ENCODE data around the gene GIPC1.

GIPC1 gene

GRCh38 chr19:14474827-14475226, 21.1 kb downstream of the GIPC1 start:
- no peak for DNase-seq (ENCODE audit: low read depth)
- TF ChIP-seq CTCF (conservative IDR thresholded peaks at IDR 0.05; ENCODE audit: low read depth, low read length): no peak
- peak overlapping the region; percentile 46 for H3K4me3 ChIP-seq (ENCODE audit: low read depth, low read length)

GRCh38 chr19:14473978-14474578, 21.8 kb downstream of the GIPC1 start:
- no peak for DNase-seq (ENCODE audit: low read depth)
- no peak for TF ChIP-seq CTCF (conservative IDR thresholded peaks at IDR 0.05; ENCODE audit: low read depth, low read length)
- H3K4me3 ChIP-seq (ENCODE audit: low read depth, low read length): no peak overlapping the region

GRCh38 chr19:14473073-14473977, 22.6 kb downstream of the GIPC1 start:
- no peak for TF ChIP-seq CTCF (conservative IDR thresholded peaks at IDR 0.05; ENCODE audit: low read depth, low read length)
- DNase-seq (ENCODE audit: low read depth): no peak
- no peak overlapping the region for H3K4me3 ChIP-seq (ENCODE audit: low read depth, low read length)

GRCh38 chr19:14472202-14472938, 23.6 kb downstream of the GIPC1 start:
- H3K4me3 ChIP-seq (ENCODE audit: low read depth, low read length): peak overlapping the region; percentile 14
- TF ChIP-seq CTCF (conservative IDR thresholded peaks at IDR 0.05; ENCODE audit: low read depth, low read length): peak; percentile 77

GRCh38 chr19:14471436-14472187, 24.3 kb downstream of the GIPC1 start:
- no peak for DNase-seq (ENCODE audit: low read depth)
- no peak overlapping the region for H3K4me3 ChIP-seq (ENCODE audit: low read depth, low read length)
- TF ChIP-seq CTCF (conservative IDR thresholded peaks at IDR 0.05; ENCODE audit: low read depth, low read length): no peak

More at GRCh38 chr19:14472202-14472938, 23.6 kb downstream of the GIPC1 start:
- peak; percentile 57 for DNase-seq (ENCODE audit: low read depth)

GRCh38 chr19:14470031-14470876, 25.7 kb downstream of the GIPC1 start:
- no peak for TF ChIP-seq CTCF (conservative IDR thresholded peaks at IDR 0.05; ENCODE audit: low read depth, low read length)
- DNase-seq (ENCODE audit: low read depth): no peak
- H3K4me3 ChIP-seq (ENCODE audit: low read depth, low read length): no peak overlapping the region

All from choroid plexus epithelial cell (primary cell).